K562 (cell line): ENCODE data around the gene TMEM242. TPM values are rescaled to one million over a fixed set of nuclear protein-coding genes. Genes with fewer than 3 reads are reported as not detected.

Experiments
- ATAC-seq: fragments of 200-7000 bp; cut with Tn5 transposase; 3 replicates; pipeline ENCODE4 v1.9.1; 2020; ENCODE audit warnings: moderate library complexity
- BruUV-seq: library from RNA; stranded (reverse); fragments of 400-500 nt; replicated peaks from 2 replicates; lab custom pipeline; 2021; lab: Mats Ljungman, UMichigan
- CTCF ChIA-PET: fragments of 300-600 bp; formaldehyde crosslinking; extraction: SDS; loops from one replicate; lab custom pipeline; 2021; ENCODE audit warnings: low intra/inter-chr PET ratio; lab: Yijun Ruan, JAX
- POLR2A ChIA-PET: fragments of 300-600, 350-650 bp; sonication (Branson Sonifier 250); formaldehyde crosslinking; extraction: SDS; loops from one replicate; lab custom pipeline; 2021; ENCODE audit warnings: antibody characterized with exemption, inconsistent platforms; lab: Yijun Ruan, JAX
- DNase-seq, 4 experiments: peaks; one replicate each; pipeline versions ENCODE4 v3.0.0 to v3.0.0-alpha.2; 2011 to 2018; ENCODE audit warnings: low spot score in 3 of 4, mixed read lengths in 3 of 4; ENCODE audit errors: extremely low read depth in 1 of 4
- FAIRE-seq: peaks from 2 replicates; lab custom pipeline; 2011; peaks lifted over from hg19 to GRCh38; lab: Jason Lieb, UNC
- H2AFZ ChIP-seq: 2 replicates; pipeline ENCODE4 v1.6.0; 2011; ENCODE audit warnings: low read depth, low read length, control low read depth, inconsistent platforms
- H3K27ac ChIP-seq: fragments of 200-600 bp; 3 replicates; pipeline ENCODE4 v1.8.0; 2011; ENCODE audit warnings: low read depth, mild to moderate bottlenecking, control low read depth, inconsistent platforms, low read length, moderate library complexity, mixed read lengths; ENCODE audit errors: extremely low read depth
- H3K27me3 ChIP-seq, 2 experiments: fragments of 300-600 bp in 1 of 2; 2 replicates in 1 of 2; 3 replicates in 1 of 2; pipeline versions ENCODE4 v1.6.0 to v1.8.0; 2011; ENCODE audit warnings: inconsistent platforms in 2 of 2, low read length in 2 of 2, mild to moderate bottlenecking in 1 of 2, mixed read lengths in 1 of 2, moderate library complexity in 1 of 2; ENCODE audit not compliant: control insufficient read depth in 2 of 2, insufficient read depth in 2 of 2
- H3K36me3 ChIP-seq: fragments of 300-600 bp; 3 replicates; pipeline ENCODE4 v1.8.0; 2011; ENCODE audit warnings: mild to moderate bottlenecking, low read length, inconsistent platforms; ENCODE audit not compliant: control insufficient read depth, insufficient read depth
- H3K4me1 ChIP-seq, 2 experiments: fragments of 200-600 bp in 1 of 2; replicated peaks in 1 of 2; 2 replicates in 1 of 2; 3 replicates in 1 of 2; pipeline versions ENCODE4 v1.5.1 to v1.8.0; 2011; ENCODE audit warnings: inconsistent platforms in 2 of 2, low read length in 2 of 2, mild to moderate bottlenecking in 1 of 2, mixed read lengths in 1 of 2, moderate library complexity in 1 of 2; ENCODE audit not compliant: control insufficient read depth in 2 of 2, insufficient read depth in 2 of 2
- H3K4me2 ChIP-seq: 2 replicates; pipeline ENCODE4 v1.6.1; 2011; ENCODE audit warnings: low read length, control low read depth, inconsistent platforms, mixed read lengths; ENCODE audit not compliant: insufficient read depth
- H3K4me3 ChIP-seq: fragments of 200-600 bp; sonication (generic), shearing (Covaris generic); 2 replicates; pipeline ENCODE4 v1.5.1; 2016; ENCODE audit warnings: control low read depth, inconsistent platforms
- H3K79me2 ChIP-seq: fragments of 200-600 bp; 3 replicates; pipeline ENCODE4 v1.8.0; 2011; ENCODE audit warnings: low read length, inconsistent platforms; ENCODE audit not compliant: control insufficient read depth, insufficient read depth
- H3K9ac ChIP-seq, 2 experiments: 2 replicates each; pipeline versions ENCODE4 v1.6.0 to v1.6.1; 2011; ENCODE audit warnings: low read depth in 2 of 2, low read length in 2 of 2, control low read depth in 1 of 2, inconsistent platforms in 1 of 2, mild to moderate bottlenecking in 1 of 2, mixed read lengths in 1 of 2; ENCODE audit not compliant: insufficient read depth in 1 of 2
- H3K9me1 ChIP-seq: one replicate; pipeline ENCODE4 v1.6.0; 2011; ENCODE audit warnings: inconsistent platforms, mild to moderate bottlenecking, low read length, moderate library complexity; ENCODE audit not compliant: control insufficient read depth, insufficient read depth
- H3K9me3 ChIP-seq: replicated peaks from 2 replicates; pipeline ENCODE4 v1.5.1; 2011; ENCODE audit warnings: low read depth, low read length, inconsistent platforms; ENCODE audit not compliant: control insufficient read depth, insufficient read depth
- H4K20me1 ChIP-seq: replicated peaks from 2 replicates; pipeline ENCODE4 v1.6.1; 2011; ENCODE audit warnings: low read length, inconsistent platforms, mixed read lengths; ENCODE audit not compliant: control insufficient read depth, insufficient read depth
- CEBPG ChIP-seq, 3 experiments: fragments of 200-800 bp in 1 of 3; sonication (Bioruptor generic) in 1 of 3; sonication (generic) in 1 of 3; formaldehyde crosslinking in 1 of 3; IDR thresholded peaks in 2 of 3; conservative IDR thresholded peaks in 1 of 3; 2 replicates each; pipeline versions ENCODE4 v1.6.1 to v1.8.0; 2016 to 2022; ENCODE audit warnings: missing compliant biosample characterization in 2 of 3, missing genetic modification characterization in 2 of 3, mild to moderate bottlenecking in 1 of 3, missing genetic modification reagents in 1 of 3
- DNMT1 ChIP-seq: fragments of 450-650 bp; IDR thresholded peaks from 2 replicates; pipeline ENCODE4 v1.6.1; 2016; ENCODE audit warnings: antibody characterized with exemption, mild to moderate bottlenecking
- FOXJ3 ChIP-seq: sonication (generic); formaldehyde crosslinking; IDR thresholded peaks from 2 replicates; pipeline ENCODE4 v1.4.0; 2020; ENCODE audit warnings: mild to moderate bottlenecking, missing genetic modification reagents
- GTF3C2 ChIP-seq: IDR thresholded peaks from 3 replicates; pipeline ENCODE4 v1.6.1; 2011; ENCODE audit warnings: borderline replicate concordance, mild to moderate bottlenecking, moderate library complexity; ENCODE audit not compliant: insufficient read length; ENCODE audit errors: extremely low read depth
- SFPQ ChIP-seq: fragments of 200-400 bp; formaldehyde crosslinking; IDR thresholded peaks from 2 replicates; pipeline ENCODE4 v1.6.1; 2017; ENCODE audit warnings: mild to moderate bottlenecking, low read depth, low read length, moderate library complexity
- SREBF2 ChIP-seq: sonication (generic); formaldehyde crosslinking; IDR thresholded peaks from 2 replicates; pipeline ENCODE4 v1.4.0; 2020; ENCODE audit warnings: mild to moderate bottlenecking, missing genetic modification reagents
- SRF ChIP-seq, 2 experiments: fragments of 250-450, 450-650 bp in 1 of 2; sonication (Bioruptor Pico) in 1 of 2; sonication (generic) in 1 of 2; formaldehyde crosslinking; IDR thresholded peaks; 2 replicates each; pipeline versions ENCODE4 v1.5.0 to v1.5.1; 2020 to 2022; ENCODE audit warnings: mild to moderate bottlenecking in 1 of 2, missing genetic modification reagents in 1 of 2
- TAL1 ChIP-seq: fragments of 450-650 bp; IDR thresholded peaks from 2 replicates; pipeline ENCODE4 v1.6.1; 2016; ENCODE audit warnings: mild to moderate bottlenecking
- ZNF586 ChIP-seq: fragments of 450-650 bp; formaldehyde crosslinking; conservative IDR thresholded peaks from 2 replicates; pipeline ENCODE4 v1.4.0; 2020; ENCODE audit warnings: mild to moderate bottlenecking, moderate library complexity
- ZNF785 ChIP-seq: fragments of 250-450 bp; sonication (Bioruptor Pico); IDR thresholded peaks from 2 replicates; pipeline ENCODE4 v1.4.0; 2020; ENCODE audit warnings: mild to moderate bottlenecking
- WGBS: fragments of 100-300 bp; shearing (Covaris generic); methylation state at CpG from one replicate; pipeline ENCODE4 v1.1.6; 2016; ENCODE audit warnings: low coverage, mixed read lengths; ENCODE audit not compliant: insufficient coverage; ENCODE audit errors: missing lambda C conversion rate; 5-methylcytosine and 5-hydroxymethylcytosine counted together
- in situ Hi-C: fragments of 300-500 bp; cut with MboI; formaldehyde crosslinking; loops from 4 replicates; pipeline ENCODE4 v1.15.0; 2018; ENCODE audit warnings: inconsistent platforms, mixed read lengths
- intact Hi-C: fragments of 100-400 bp; cut with micrococcal nuclease; formaldehyde crosslinking; loops from 2 replicates; pipeline ENCODE4 v1.14.2; 2022
- polyA plus RNA-seq, 8 experiments: library from polyadenylated mRNA; depleted of rRNA in 4 of 8; stranded (reverse) in 5 of 8; unstranded in 3 of 8; fragments of >200 nt; fragmentation: Nextera tagmentation in 2 of 8; fragmentation: Illumina TruSeq in 1 of 8; extraction: Ambion mirVana in 2 of 8; extraction: Trizol in 1 of 8; gene quantifications; 2 replicates each; pipeline versions ENCODE4 v1.2.1 to v1.2.3, GENCODE V29; 2011 to 2014; ENCODE audit warnings: inconsistent platforms in 1 of 8, missing spikeins in 1 of 8
- total RNA-seq, 7 experiments: library from RNA; depleted of rRNA in 6 of 7; stranded (reverse); fragments of >200 nt in 6 of 7; fragmentation: Illumina TruSeq in 2 of 7; extraction: Trizol in 2 of 7; gene quantifications; 2 replicates each; pipeline versions ENCODE4 v1.2.1 to v1.2.3, GENCODE V29; 2011 to 2021; ENCODE audit warnings: low replicate concordance in 1 of 7

TMEM242 gene
- total and polyA plus RNA-seq, 9 of the 15 experiments (the other 6 are each of a cell fraction or from before 2014, with no cell fraction given), result 9.5 to 35.3 (median 16.5) TPM

- no peak for FAIRE-seq
- WGBS, result 26% methylated on average over 2 of the region's 2 CpGs
- TF ChIP-seq SRF (CRISPR knock-in tag; IDR thresholded peaks at IDR 0.05) (no peak), SFPQ (no peak), SREBF2 (CRISPR knock-in tag) (no peak), FOXJ3 (no peak), CEBPG (CRISPR knock-in tag; IDR thresholded peaks at IDR 0.05) (no peak), CEBPG (tag; conservative IDR thresholded peaks at IDR 0.05 in 1 of 2, IDR thresholded peaks at IDR 0.05 in 1 of 2) (no peak), ZNF586 (no peak), DNMT1 (no peak), ZNF785 (no peak), TAL1 (no peak), GTF3C2 (no peak)
Measured at GRCh38 chr6:157346373-157346772, 23.1 kb upstream of the TMEM242 start.

More at GRCh38 chr6:157346373-157346772, 23.1 kb upstream of the TMEM242 start:
- Histone ChIP-seq H3K79me2 (no peaks in the 10 kb centered on the region), H3K4me2 (no peak overlapping the region), H2AFZ (no peak overlapping the region), H3K4me3 (no peak overlapping the region), H3K27ac (no peak overlapping the region), H3K9me1 (no peaks in the 10 kb centered on the region), H4K20me1 (no peaks in the 10 kb centered on the region), H3K9me3 (no peaks in the 10 kb centered on the region), H3K4me1 (no peaks in the 10 kb centered on the region), H3K36me3 (no peaks in the 10 kb centered on the region), H3K9ac (no peak overlapping the region), H3K27me3 (peaks cover 10 to 22% of the 10 kb centered on the region in 2 experiments; a peak in 4 of 5 replicates)
- intact Hi-C loops, result no loop called here
- ChIA-PET CTCF (no interaction called here), POLR2A (no interaction called here)
- in situ Hi-C loops, result no loop called here
- DNase-seq, result no peak
- no TSS peak for BruUV-seq
- ATAC-seq, result no peak
